ENCODE data around the gene LRRC23. TPM values are rescaled to one million over a fixed set of nuclear protein-coding genes. Genes with fewer than 3 reads are reported as not detected.

The LRRC23 gene
- total RNA-seq, 2 donors from 2014 or later = 7.3 to 8.0 TPM

- no peaks in the 10 kb centered on the region for H3K27me3 ChIP-seq
- no peak for TF ChIP-seq CTCF (IDR thresholded peaks at IDR 0.05)
- H3K27ac ChIP-seq = no peak overlapping the region
- H3K4me3 ChIP-seq = no peak overlapping the region
- H3K9ac ChIP-seq (ENCODE audit: low read depth in 2 of 2, low read length in 2 of 2) = peak overlapping the region; percentile 4 to 12
- no peaks in the 10 kb centered on the region for H3K36me3 ChIP-seq
- H3K9me3 ChIP-seq = no peaks in the 10 kb centered on the region
- intact Hi-C loops (cut with DNase I) = loop anchor here (5.0 kb wide), 1 partner anchor 170 kb away; the partner anchor contains the start of gene C1R
- DNase-seq = no peak
- peaks cover 10% of the 10 kb centered on the region for H3K4me1 ChIP-seq
Observed at GRCh38 chr12:6921996-6922946, 17.6 kb downstream of the LRRC23 start.

DNA sequence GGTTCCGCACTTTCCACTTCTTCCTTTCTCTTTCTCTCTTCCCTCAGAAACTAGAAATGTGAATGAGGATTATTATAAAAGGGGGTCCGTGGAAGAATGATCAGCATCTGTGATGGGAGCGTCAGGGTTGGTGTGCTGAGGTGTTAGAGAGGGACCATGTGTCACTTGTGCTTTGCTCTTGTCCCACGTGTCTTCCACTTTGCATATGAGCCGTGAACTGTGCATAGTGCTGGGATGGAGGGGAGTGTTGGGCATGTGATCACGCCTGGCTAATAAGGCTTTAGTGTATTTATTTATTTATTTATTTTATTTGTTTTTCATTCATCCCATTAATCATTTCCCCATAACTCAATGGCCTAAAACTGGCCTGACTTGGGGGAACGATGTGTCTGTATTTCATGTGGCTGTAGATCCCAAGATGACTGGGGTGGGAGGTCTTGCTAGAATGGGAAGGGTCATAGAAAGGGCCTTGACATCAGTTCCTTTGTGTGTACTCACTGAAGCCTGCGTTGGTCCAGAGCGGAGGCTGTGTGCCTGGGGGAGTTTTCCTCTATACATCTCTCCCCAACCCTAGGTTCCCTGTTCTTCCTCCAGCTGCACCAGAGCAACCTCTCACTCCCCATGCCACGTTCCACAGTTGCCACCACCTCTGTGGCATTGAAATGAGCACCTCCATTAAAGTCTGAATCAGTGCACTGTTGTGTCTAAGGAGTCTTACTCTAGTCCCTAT is 18.5 kb downstream of the LRRC23 start:
- no peak overlapping the region for H3K27ac ChIP-seq
- H3K9ac ChIP-seq (ENCODE audit: low read depth in 2 of 2, low read length in 2 of 2) = peak overlapping the region in 1 of 2 donors; percentile 12
- intact Hi-C loops (cut with DNase I) = loop anchor here (5.0 kb wide), 1 partner anchor 169 kb away; the partner anchor contains the start of gene C1R
- H3K9me3 ChIP-seq = no peaks in the 10 kb centered on the region
- H3K27me3 ChIP-seq = no peaks in the 10 kb centered on the region
- H3K4me1 ChIP-seq = peaks cover 10% of the 10 kb centered on the region
- TF ChIP-seq CTCF (IDR thresholded peaks at IDR 0.05) = no peak
- no peaks in the 10 kb centered on the region for H3K36me3 ChIP-seq
- H3K4me3 ChIP-seq = no peak overlapping the region
- no peak for DNase-seq

GRCh38 chr12:6923851-6924250 is 19.2 kb downstream of the LRRC23 start:
- peak overlapping the region in 1 of 2 donors; percentile 92 for H3K9ac ChIP-seq (ENCODE audit: low read depth in 2 of 2, low read length in 2 of 2)
- peaks cover 10% of the 10 kb centered on the region for H3K4me1 ChIP-seq
- no peaks in the 10 kb centered on the region for H3K36me3 ChIP-seq
- H3K4me3 ChIP-seq = no peak overlapping the region
- intact Hi-C loops (cut with DNase I) = loop anchor here (5.0 kb wide), 1 partner anchor 168 kb away; the partner anchor contains the start of gene C1R
- no peaks in the 10 kb centered on the region for H3K9me3 ChIP-seq
- no peaks in the 10 kb centered on the region for H3K27me3 ChIP-seq
- H3K27ac ChIP-seq = peak overlapping the region; percentile 90
- no peak for DNase-seq
- TF ChIP-seq CTCF (IDR thresholded peaks at IDR 0.05) = no peak

- intact Hi-C loops (cut with DNase I) = no loop called here
- H3K4me3 ChIP-seq = no peak overlapping the region
Observed at GRCh38 chr12:6925239-6925539, 20.6 kb downstream of the LRRC23 start.

More at GRCh38 chr12:6925239-6925539, 20.6 kb downstream of the LRRC23 start:
- peaks cover 10% of the 10 kb centered on the region for H3K4me1 ChIP-seq
- H3K9ac ChIP-seq (ENCODE audit: low read depth in 2 of 2, low read length in 2 of 2) = peak overlapping the region; percentile 54 to 92
- no peaks in the 10 kb centered on the region for H3K27me3 ChIP-seq
- peak overlapping the region; percentile 90 for H3K27ac ChIP-seq
- H3K9me3 ChIP-seq = no peaks in the 10 kb centered on the region
- no peaks in the 10 kb centered on the region for H3K36me3 ChIP-seq
- no peak for TF ChIP-seq CTCF (IDR thresholded peaks at IDR 0.05)
- no peak for DNase-seq

All from colonic mucosa (tissue), 4 donors.